ENCODE results near the gene TMEM41A.

TMEM41A gene

GRCh38 chr3:185444329-185444728 lies 54.5 kb downstream of the TMEM41A start:
- no peak for TF ChIP-seq CTCF (IDR thresholded peaks at IDR 0.05; ENCODE audit: low read depth, low read length)
- H3K4me3 ChIP-seq (ENCODE audit: low read depth, low read length), result no peak overlapping the region

GRCh38 chr3:185442031-185442430 lies 56.8 kb downstream of the TMEM41A start:
- H3K4me3 ChIP-seq (ENCODE audit: low read depth, low read length), result no peak overlapping the region

GRCh38 chr3:185439745-185440466 lies 58.9 kb downstream of the TMEM41A start:
- no peak for TF ChIP-seq CTCF (IDR thresholded peaks at IDR 0.05; ENCODE audit: low read depth, low read length)
- H3K4me3 ChIP-seq (ENCODE audit: low read depth, low read length), result no peak overlapping the region

More at GRCh38 chr3:185442031-185442430, 56.8 kb downstream of the TMEM41A start:
- no peak for TF ChIP-seq CTCF (IDR thresholded peaks at IDR 0.05; ENCODE audit: low read depth, low read length)

Measured in WI38 (cell line).